GM20431 (cell line): Measurements from ENCODE around the gene OR10J5.
"Not testable (repeated sequence)": the region's sequence is repeated elsewhere in the genome, so short reads cannot be mapped to it uniquely, and the experiment has no call there.

Experiments used
- in situ Hi-C: fragments of 300-500 bp; cut with MseI, MboI; formaldehyde crosslinking; loops from one replicate; pipeline ENCODE4 v1.15.0; 2020; ENCODE audit warnings: low sequenced_read_pairs; ENCODE audit not compliant: unreplicated experiment

Gene OR10J5

GRCh38 chr1:159535907-159536306 lies at the start of gene OR10J5:
TSS of gene OR10J5 (minus strand) at chr1:159536007. CDS start at chr1:159536007, 0 bp downstream.
- in situ Hi-C loops = no loop called here

GRCh38 chr1:159584536-159584935 lies 48.7 kb upstream of the OR10J5 start:
- in situ Hi-C loops = no loop called here

- in situ Hi-C loops = no loop called here
Observed at GRCh38 chr1:159581422-159581821, 45.6 kb upstream of the OR10J5 start.

- in situ Hi-C loops = no loop called here
Observed at GRCh38 chr1:159580340-159580739, 44.5 kb upstream of the OR10J5 start.

DNA sequence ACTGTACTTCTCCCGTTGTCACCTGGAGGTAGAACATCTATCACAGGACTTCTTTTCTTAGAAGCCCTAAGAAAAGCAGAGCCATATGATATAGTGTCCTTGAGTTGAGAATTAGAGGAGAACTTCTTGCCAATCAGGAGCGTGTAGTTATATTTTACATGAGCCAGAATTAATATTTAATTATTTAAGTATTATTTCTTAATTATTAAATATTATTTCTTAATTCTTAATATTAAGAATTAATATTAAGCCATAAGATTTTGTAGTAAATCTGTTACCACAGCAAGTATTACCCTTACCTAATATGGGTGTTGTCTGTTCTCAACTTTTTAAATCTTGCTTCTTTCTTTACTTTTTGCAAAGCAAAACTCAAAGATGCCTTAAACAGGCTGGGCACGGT lies 41.6 kb upstream of the OR10J5 start:
- in situ Hi-C loops = no loop called here

DNA sequence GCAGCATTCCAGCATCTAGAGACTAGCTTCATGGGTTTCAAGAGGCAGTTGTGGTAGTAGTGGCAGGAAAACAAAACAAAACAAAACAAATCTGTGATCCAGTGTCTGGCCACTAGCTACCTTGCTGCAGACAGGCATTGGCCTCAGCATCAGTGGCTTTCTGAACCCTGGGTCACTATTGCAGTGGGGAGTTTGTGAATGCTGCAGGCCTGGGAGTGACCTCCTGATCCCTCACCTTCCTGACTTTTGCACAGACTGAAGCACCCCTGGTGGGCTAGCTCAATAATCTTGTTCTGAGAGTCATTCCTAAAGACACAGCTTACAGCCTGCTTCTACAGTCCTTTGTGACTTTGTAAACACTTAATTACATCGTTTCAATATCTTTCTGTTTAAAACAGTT lies 26.9 kb upstream of the OR10J5 start:
- in situ Hi-C loops = no loop called here

- in situ Hi-C loops = no loop called here
Observed at GRCh38 chr1:159561497-159561896, 25.7 kb upstream of the OR10J5 start.

GRCh38 chr1:159560599-159560998 lies 24.8 kb upstream of the OR10J5 start:
- in situ Hi-C loops = no loop called here

DNA sequence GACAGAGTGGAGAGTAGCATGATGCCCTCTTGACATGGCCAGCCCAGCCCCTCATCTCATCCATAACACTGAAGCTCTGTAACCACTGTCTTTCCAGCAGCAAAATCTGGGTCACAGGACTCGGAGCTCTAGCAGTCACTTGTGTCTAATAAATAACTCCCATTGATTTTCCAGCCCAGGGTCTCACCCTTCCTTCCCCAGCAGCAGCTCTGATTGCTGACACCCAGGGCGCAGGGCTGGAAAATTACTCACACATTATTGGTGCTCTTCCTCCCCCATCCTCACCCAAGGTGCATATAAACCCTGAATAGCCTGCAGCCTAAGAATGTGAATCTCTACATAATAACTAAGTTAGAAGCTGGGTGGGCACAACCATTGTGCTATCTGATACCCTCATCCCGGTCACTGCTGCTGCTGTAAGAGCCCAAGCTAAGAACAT lies 21.1 kb upstream of the OR10J5 start:
- in situ Hi-C loops = no loop called here

DNA sequence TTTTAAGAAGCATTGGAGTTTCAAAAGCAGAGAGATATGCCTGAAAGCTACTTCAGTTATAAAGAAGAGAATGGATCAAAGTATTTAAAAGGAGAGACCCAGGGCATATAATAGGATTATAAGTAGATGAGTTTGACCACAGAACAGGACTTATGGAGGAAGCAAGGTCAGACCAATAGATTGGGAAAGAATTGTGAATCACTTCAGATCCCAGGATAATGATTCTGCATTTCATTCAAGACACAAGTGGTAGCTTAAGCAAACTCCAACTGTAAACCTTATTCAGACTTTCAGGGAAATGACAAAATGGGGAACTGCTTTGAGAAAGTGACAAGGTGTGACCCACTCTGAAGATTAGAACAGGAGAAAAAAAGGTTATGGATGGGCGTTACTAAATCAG lies 18.9 kb upstream of the OR10J5 start:
- in situ Hi-C loops = no loop called here

DNA sequence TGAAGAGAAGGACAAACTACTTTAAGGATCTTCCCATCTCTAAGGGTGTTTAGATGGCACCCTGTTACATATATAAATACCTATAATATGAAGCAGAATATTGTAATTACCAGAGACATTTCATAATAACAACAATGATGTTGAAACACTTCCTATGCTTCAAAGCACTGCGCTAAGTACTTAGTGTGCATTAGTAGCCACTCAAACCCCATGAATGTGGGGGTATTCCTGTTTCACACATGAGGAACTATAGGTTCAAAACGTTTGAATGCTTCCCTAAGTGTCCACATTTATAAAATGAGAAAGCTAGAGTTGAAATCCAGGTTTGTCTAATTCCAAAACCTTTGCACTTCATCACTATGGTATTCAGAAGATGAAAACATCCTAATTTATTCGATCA lies 18.5 kb upstream of the OR10J5 start:
- in situ Hi-C loops = no loop called here

GRCh38 chr1:159548126-159548525 lies 12.3 kb upstream of the OR10J5 start:
- in situ Hi-C loops = no loop called here

- in situ Hi-C loops = no loop called here
Observed at GRCh38 chr1:159532922-159533321, 2.9 kb downstream of the OR10J5 start.

DNA sequence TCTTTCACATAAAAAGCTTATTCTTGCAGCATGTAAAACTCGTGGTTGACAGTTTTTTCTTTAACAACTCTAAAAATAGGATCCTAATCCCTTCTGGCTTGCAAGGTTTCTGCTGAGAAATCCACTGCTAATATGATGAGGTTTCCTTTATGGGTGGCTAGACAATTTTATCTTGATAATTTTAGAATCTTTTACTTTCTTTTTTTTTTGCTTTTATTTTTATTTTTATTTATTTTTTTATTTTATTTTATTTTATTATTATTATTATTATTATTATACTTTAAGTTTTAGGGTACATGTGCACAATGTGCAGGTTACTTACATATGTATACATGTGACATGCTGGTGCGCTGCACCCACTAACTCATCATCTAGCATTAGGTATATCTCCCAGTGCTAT lies 11.0 kb downstream of the OR10J5 start:
- in situ Hi-C loops = not testable (repeated sequence)

DNA sequence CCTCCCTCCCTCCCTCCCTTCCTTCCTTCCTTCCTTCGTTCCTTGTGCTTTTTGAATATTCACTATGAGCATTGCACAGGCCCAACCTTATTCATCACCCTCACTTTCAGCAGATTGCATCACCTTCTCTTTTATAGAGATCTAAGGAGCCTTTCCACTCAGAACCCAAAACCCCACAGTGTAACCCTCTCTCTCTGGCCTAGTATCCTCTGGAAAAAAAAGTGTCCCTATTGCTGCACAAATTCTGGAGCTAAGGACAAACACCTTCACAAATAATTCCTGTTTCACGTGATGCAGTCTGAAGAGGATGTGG lies 25.6 kb downstream of the OR10J5 start:
- in situ Hi-C loops = no loop called here

DNA sequence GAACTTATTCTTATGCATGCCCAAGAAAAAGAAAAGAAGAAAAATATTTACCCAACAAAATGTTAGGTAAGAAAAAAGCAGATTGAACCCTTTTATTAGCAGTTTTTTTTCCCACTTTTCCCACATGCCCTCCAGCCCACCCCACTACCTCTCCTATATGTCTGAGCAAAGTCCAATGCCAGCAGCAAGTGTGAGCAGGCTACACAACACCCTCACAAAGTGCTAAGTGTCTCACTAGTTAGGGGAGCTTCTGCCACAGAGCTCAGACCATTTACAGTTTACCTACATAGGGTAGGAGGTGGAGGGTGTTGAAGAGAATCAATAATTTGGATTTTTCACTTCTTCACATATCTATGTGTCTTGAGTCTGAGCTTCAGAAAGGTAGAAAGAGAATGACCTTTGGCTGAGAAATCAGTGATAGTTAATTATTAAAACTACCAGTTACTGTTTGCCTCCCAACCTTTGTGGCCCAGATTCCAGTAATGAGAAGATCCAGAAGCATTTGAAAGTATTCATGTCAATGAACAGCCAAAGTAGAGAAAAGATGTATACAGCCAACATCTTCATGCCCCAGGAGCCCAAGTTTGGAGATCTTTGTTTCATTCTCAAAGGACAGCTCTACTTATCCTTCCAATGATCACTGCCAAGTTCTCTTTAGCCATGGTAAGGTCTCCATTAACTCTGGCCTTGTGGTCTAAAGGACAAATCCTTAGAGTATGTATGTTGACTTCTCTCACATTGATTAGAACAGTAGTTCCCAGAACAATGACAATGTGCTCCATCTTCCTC lies 26.2 kb downstream of the OR10J5 start:
- in situ Hi-C loops = no loop called here

GRCh38 chr1:159508951-159509350 lies 26.9 kb downstream of the OR10J5 start:
- in situ Hi-C loops = no loop called here

- in situ Hi-C loops = no loop called here
Observed at GRCh38 chr1:159505676-159506075, 30.1 kb downstream of the OR10J5 start.

GRCh38 chr1:159501082-159501481 lies 34.7 kb downstream of the OR10J5 start:
- in situ Hi-C loops = no loop called here

DNA sequence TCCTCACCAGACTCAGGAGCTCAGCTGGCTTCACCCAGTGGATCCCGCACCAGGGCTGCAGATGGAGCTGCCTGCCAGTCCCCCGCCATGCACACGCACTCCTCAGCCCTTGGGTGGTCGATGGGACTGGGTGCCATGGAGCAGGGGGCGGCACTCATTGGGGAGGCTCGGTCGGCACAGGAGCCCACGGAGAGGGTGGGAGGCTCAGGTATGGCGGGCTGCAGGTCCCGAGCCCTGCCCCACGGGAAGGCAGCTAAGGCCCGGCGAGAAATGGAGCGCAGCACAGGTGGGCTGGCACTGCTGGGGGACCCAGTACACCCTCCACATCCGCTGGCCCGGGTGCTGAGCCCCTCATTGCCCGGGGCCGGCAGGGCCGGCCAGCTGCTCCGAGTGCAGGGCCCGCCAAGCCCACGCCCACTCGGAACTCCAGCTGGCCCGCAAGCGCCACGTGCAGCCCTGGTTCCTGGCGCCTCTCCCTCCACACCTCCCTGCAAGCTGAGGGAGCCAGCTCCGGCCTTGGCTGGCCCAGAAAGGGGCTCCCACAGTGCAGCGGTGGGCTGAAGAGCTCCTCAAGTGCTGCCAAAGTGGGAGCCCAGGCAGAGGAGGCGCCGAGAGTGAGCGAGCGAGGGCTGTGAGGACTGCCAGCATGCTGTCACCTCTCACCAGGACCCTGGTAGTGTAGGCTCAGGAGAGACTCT lies 41.1 kb downstream of the OR10J5 start:
- in situ Hi-C loops = not testable (repeated sequence)

DNA sequence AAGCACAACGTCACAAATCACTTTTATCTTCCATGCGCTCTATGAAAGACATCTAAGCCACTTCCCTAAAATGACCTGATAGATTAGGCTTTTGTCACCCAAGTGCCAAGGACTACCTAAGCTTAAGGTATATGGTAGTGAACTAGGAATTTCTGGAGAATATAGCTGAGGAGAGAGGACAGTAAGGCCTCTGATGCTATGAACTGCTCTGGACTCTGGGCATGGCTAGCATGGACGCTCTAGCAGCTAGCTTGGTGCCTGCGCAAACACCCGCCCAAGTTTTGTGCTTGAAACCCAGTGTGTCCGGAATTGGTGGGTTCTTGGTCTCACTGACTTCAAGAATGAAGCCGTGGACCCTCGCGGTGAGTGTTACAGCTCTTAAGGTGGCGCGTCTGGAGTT lies 42.5 kb downstream of the OR10J5 start:
- in situ Hi-C loops = no loop called here
